Measurements from ENCODE around the gene ID4. TPM values are rescaled to one million over a fixed set of nuclear protein-coding genes. Genes with fewer than 3 reads are reported as not detected.
A peak's percentile ranks its signal among the peaks of the same experiment; 100 is the strongest.

ID4 gene, protein sequence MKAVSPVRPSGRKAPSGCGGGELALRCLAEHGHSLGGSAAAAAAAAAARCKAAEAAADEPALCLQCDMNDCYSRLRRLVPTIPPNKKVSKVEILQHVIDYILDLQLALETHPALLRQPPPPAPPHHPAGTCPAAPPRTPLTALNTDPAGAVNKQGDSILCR
- 60.4 TPM for total RNA-seq
- 17.9 TPM for polyA plus RNA-seq (ENCODE audit: insufficient read depth, low read depth, low replicate concordance)
- long read RNA-seq, donor 1, transcript ID4-201 (3 exons, 2,344 nt), result major isoform, 57 of 57 reads
- long read RNA-seq, donor 1, partial matches to known transcripts, result 0 of 57 reads
- long read RNA-seq, donor 1, other reads (novel, unspliced or antisense), result 0 of 57 reads
- long read RNA-seq, donor 2, transcript ID4-201 (3 exons, 2,344 nt), result major isoform, 60 of 60 reads
- long read RNA-seq, donor 2, partial matches to known transcripts, result 0 of 60 reads
- long read RNA-seq, donor 2, other reads (novel, unspliced or antisense), result 0 of 60 reads
- long read RNA-seq, donor 3, transcript ID4-201 (3 exons, 2,344 nt), result major isoform, 65 of 88 reads
- long read RNA-seq, donor 3, partial matches to known transcripts, result 23 of 88 reads
- long read RNA-seq, donor 3, other reads (novel, unspliced or antisense), result 0 of 88 reads
- long read RNA-seq, donor 4, transcript ID4-201 (3 exons, 2,344 nt), result major isoform, 79 of 91 reads
- long read RNA-seq, donor 4, partial matches to known transcripts, result 12 of 91 reads
- long read RNA-seq, donor 4, other reads (novel, unspliced or antisense), result 0 of 91 reads
- long read RNA-seq, donor 5, partial matches to known transcripts, result 0 of 2 reads
- long read RNA-seq, donor 5, other reads (novel, unspliced or antisense), result 0 of 2 reads
- long read RNA-seq, donor 6, transcript ID4-201 (3 exons, 2,344 nt), result major isoform, 28 of 33 reads
- long read RNA-seq, donor 6, partial matches to known transcripts, result 5 of 33 reads
- long read RNA-seq, donor 6, other reads (novel, unspliced or antisense), result 0 of 33 reads
- long read RNA-seq, donor 7, transcript ID4-201 (3 exons, 2,344 nt), result major isoform, 142 of 151 reads
- long read RNA-seq, donor 7, partial matches to known transcripts, result 1 of 151 reads
- long read RNA-seq, donor 7, other reads (novel, unspliced or antisense), result 8 of 151 reads
- long read RNA-seq, donor 8, transcript ID4-201 (3 exons, 2,344 nt), result major isoform, 48 of 48 reads
- long read RNA-seq, donor 8, partial matches to known transcripts, result 0 of 48 reads
- long read RNA-seq, donor 8, other reads (novel, unspliced or antisense), result 0 of 48 reads
- long read RNA-seq, donor 9, transcript ID4-201 (3 exons, 2,344 nt), result major isoform, 47 of 52 reads
- long read RNA-seq, donor 9, partial matches to known transcripts, result 0 of 52 reads
- long read RNA-seq, donor 9, other reads (novel, unspliced or antisense), result 5 of 52 reads
- long read RNA-seq, donor 10, transcript ID4-201 (3 exons, 2,344 nt), result major isoform, 57 of 57 reads
- long read RNA-seq, donor 10, partial matches to known transcripts, result 0 of 57 reads
- long read RNA-seq, donor 10, other reads (novel, unspliced or antisense), result 0 of 57 reads

DNA sequence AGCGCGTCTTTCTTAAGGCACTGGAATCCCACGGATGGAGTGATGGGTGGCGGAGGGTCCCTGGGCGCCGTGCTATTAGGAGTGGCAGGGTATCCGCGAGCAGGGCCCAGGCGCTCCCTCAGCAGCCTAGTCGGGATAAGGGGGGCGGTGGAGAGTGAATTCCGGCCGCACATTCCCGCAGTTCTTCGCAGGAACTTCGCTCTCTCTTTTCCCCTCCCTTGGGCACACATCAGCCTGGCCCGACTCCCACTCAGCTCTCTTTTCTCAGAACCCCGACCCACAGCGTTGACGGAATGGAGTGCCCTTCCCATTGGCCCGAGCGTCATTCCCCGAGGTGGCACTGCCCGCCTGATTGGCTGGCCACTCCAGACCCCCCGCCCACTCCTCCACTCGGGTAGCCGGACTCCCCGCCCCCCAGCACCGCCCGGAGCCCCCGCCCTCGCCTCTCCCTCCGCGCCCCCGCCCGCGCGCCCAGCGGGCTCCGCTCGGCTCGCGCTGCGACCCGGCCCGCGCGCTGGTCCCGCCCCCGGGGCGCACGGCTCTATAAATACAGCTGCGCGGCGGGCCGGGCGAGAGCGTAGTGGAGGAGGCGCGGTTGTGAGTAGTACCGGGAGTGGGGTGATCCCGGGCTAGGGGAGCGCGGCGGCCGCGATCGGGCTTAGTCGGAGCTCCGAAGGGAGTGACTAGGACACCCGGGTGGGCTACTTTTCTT is at the start of gene ID4:
Gene ID4, plus strand, starts transcription at position 572 of the 712 bp plus-strand sequence. CDS start 385 bp downstream, outside the sequence.
- FAIRE-seq (no peak), DNase-seq (peak; percentile 99)
- intact Hi-C loops (cut with DNase I), result no loop called here
- peak within 1 kb of the TSS; percentile 92 to 93 for H3K27ac ChIP-seq (ENCODE audit: low read depth in 2 of 2, low read length in 2 of 2)
- TF ChIP-seq, protein P1, sequence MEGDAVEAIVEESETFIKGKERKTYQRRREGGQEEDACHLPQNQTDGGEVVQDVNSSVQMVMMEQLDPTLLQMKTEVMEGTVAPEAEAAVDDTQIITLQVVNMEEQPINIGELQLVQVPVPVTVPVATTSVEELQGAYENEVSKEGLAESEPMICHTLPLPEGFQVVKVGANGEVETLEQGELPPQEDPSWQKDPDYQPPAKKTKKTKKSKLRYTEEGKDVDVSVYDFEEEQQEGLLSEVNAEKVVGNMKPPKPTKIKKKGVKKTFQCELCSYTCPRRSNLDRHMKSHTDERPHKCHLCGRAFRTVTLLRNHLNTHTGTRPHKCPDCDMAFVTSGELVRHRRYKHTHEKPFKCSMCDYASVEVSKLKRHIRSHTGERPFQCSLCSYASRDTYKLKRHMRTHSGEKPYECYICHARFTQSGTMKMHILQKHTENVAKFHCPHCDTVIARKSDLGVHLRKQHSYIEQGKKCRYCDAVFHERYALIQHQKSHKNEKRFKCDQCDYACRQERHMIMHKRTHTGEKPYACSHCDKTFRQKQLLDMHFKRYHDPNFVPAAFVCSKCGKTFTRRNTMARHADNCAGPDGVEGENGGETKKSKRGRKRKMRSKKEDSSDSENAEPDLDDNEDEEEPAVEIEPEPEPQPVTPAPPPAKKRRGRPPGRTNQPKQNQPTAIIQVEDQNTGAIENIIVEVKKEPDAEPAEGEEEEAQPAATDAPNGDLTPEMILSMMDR (IDR thresholded peaks at IDR 0.05; ENCODE audit: borderline replicate concordance, extremely low read depth, insufficient read depth), result no peak
- H3K9ac ChIP-seq (ENCODE audit: low read length in 3 of 3), result peak within 1 kb of the TSS; percentile 78 to 94 (median 86)
- H3K4me1 ChIP-seq (ENCODE audit: control insufficient read depth in 2 of 3, insufficient read depth in 2 of 3, low read depth in 1 of 3, low read length in 3 of 3), result peaks cover 0 to 5% (median 3%) of the 10 kb centered on the region in 3 donors
- H3K36me3 ChIP-seq (ENCODE audit: control insufficient read depth in 2 of 3, insufficient read depth in 3 of 3, low read length in 3 of 3), result peaks cover 0 to 2% (median 0%) of the 10 kb centered on the region in 3 donors
- no peaks in the 10 kb centered on the region for H3K27me3 ChIP-seq (ENCODE audit: control insufficient read depth, insufficient read depth, low read length)
- H3K4me3 ChIP-seq (ENCODE audit: low read length in 3 of 3), result peak within 1 kb of the TSS; percentile 86 to 91 (median 90)
- H3K9me3 ChIP-seq (ENCODE audit: control insufficient read depth in 2 of 3, insufficient read depth in 1 of 3, low read length in 3 of 3), result no peaks in the 10 kb centered on the region

DNA sequence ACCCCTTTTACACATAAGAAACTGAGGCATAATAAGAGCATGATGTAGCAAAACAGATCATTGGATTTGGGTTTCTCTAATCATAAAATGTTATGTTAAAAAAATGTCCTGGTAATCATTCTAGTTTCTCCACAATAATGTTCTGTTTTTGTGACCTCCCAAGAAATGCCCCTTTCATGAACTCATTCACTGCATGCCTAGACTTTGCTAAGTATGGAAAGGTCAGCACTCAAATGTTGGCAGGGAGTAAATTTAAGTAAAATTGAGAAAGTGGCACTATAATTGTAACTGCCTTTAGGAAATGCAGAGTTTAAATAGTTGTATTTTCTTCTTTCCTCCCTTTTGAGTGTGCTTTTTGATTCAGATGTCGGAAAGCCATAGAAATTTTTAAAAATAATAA is 48.5 kb upstream of the ID4 start:
- Histone ChIP-seq H3K9ac (ENCODE audit: low read length in 3 of 3) (no peak overlapping the region), H3K9me3 (ENCODE audit: control insufficient read depth in 2 of 3, insufficient read depth in 1 of 3, low read length in 3 of 3) (no peaks in the 10 kb centered on the region), H3K27me3 (ENCODE audit: control insufficient read depth, insufficient read depth, low read length) (no peaks in the 10 kb centered on the region), H3K4me3 (ENCODE audit: low read length in 3 of 3) (no peak overlapping the region), H3K27ac (ENCODE audit: low read depth in 2 of 2, low read length in 2 of 2) (no peak overlapping the region), H3K36me3 (ENCODE audit: control insufficient read depth in 2 of 3, insufficient read depth in 3 of 3, low read length in 3 of 3) (no peaks in the 10 kb centered on the region), H3K4me1 (ENCODE audit: control insufficient read depth in 2 of 3, insufficient read depth in 2 of 3, low read depth in 1 of 3, low read length in 3 of 3) (no peaks in the 10 kb centered on the region)
- intact Hi-C loops (cut with DNase I), result no loop called here
- TF ChIP-seq, protein P1 (IDR thresholded peaks at IDR 0.05; ENCODE audit: borderline replicate concordance, extremely low read depth, insufficient read depth), result no peak
- DNase-seq, result no peak
- no peak for FAIRE-seq
